CD4-positive, alpha-beta memory T cell (primary cell): Measurements from ENCODE around the gene G6PC3. TPM values are rescaled to one million over a fixed set of nuclear protein-coding genes. Genes with fewer than 3 reads are reported as not detected.
A peak's percentile ranks its signal among the peaks of the same experiment; 100 is the strongest.
"Not testable (repeated sequence)": the region's sequence is repeated elsewhere in the genome, so short reads cannot be mapped to it uniquely, and the experiment has no call there.

ENCODE experiments used
- CTCF ChIA-PET: fragments of 350-600 bp; sonication (Branson Sonifier 250); formaldehyde crosslinking; loops from one replicate; lab custom pipeline; 2021; ENCODE audit warnings: inconsistent platforms; ENCODE audit not compliant: partially characterized antibody; lab: Charles Lee
- POLR2A ChIA-PET: fragments of 350-600 bp; sonication (Branson Sonifier 250); formaldehyde crosslinking; loops from one replicate; lab custom pipeline; 2021; ENCODE audit not compliant: partially characterized antibody; lab: Charles Lee
- DNase-seq, 5 donors: peaks; one replicate each; pipeline versions ENCODE4 v3.0.0 to v3.0.0-alpha.2; 2020 to 2022; ENCODE audit warnings: mixed read lengths in 1 of 5
- H3K27ac ChIP-seq: one replicate; pipeline ENCODE4 v1.7.0; 2013; ENCODE audit warnings: low read depth, low read length
- H3K27me3 ChIP-seq: 2 replicates; pipeline ENCODE4 v1.7.0; 2013; ENCODE audit warnings: mild to moderate bottlenecking, low read length, moderate library complexity; ENCODE audit not compliant: insufficient read depth
- H3K36me3 ChIP-seq: 2 replicates; pipeline ENCODE4 v1.7.0; 2013; ENCODE audit warnings: mild to moderate bottlenecking, low read length, moderate library complexity; ENCODE audit not compliant: insufficient read depth
- H3K4me1 ChIP-seq: 2 replicates; pipeline ENCODE4 v1.7.0; 2013; ENCODE audit warnings: mild to moderate bottlenecking, low read length, moderate library complexity; ENCODE audit not compliant: insufficient read depth
- H3K4me3 ChIP-seq, 2 donors: one replicate each; pipeline ENCODE4 v1.7.0; 2013; ENCODE audit warnings: low read length in 2 of 2, mild to moderate bottlenecking in 1 of 2
- H3K9me3 ChIP-seq, 2 donors: one replicate each; pipeline ENCODE4 v1.7.0; 2013; ENCODE audit warnings: low read length in 2 of 2, control low read depth in 1 of 2; ENCODE audit not compliant: control insufficient read depth in 1 of 2
- H3K27ac Mint-ChIP-seq, 7 donors: one replicate each; pipeline ENCODE4 v1.8.0; 2020 to 2021; ENCODE audit warnings: mixed read lengths in 7 of 7, mild to moderate bottlenecking in 6 of 7, inconsistent platforms in 3 of 7, moderate library complexity in 3 of 7
- H3K27me3 Mint-ChIP-seq, 2 donors: one replicate each; pipeline ENCODE4 v1.8.0; 2020 to 2021; ENCODE audit warnings: mixed read lengths in 2 of 2
- H3K36me3 Mint-ChIP-seq, 2 donors: one replicate each; pipeline ENCODE4 v1.8.0; 2020 to 2021; ENCODE audit warnings: mixed read lengths in 2 of 2, inconsistent platforms in 1 of 2, mild to moderate bottlenecking in 1 of 2
- H3K4me1 Mint-ChIP-seq, 4 donors: one replicate each; pipeline ENCODE4 v1.8.0; 2020 to 2021; ENCODE audit warnings: mixed read lengths in 4 of 4, mild to moderate bottlenecking in 1 of 4
- H3K4me3 Mint-ChIP-seq, 8 donors: one replicate each; pipeline ENCODE4 v1.8.0; 2020 to 2021; ENCODE audit warnings: mixed read lengths in 8 of 8, mild to moderate bottlenecking in 7 of 8, moderate library complexity in 6 of 8, inconsistent platforms in 3 of 8
- H3K9me3 Mint-ChIP-seq, 8 donors: one replicate each; pipeline ENCODE4 v1.8.0; 2020 to 2021; ENCODE audit warnings: mixed read lengths in 8 of 8, mild to moderate bottlenecking in 5 of 8, inconsistent platforms in 3 of 8, moderate library complexity in 1 of 8
- intact Hi-C: fragments of 100-400 bp; cut with micrococcal nuclease; formaldehyde crosslinking; loops from one replicate; pipeline ENCODE4 v1.15.1; 2023
- polyA plus RNA-seq, 2 donors: library from polyadenylated mRNA; unstranded; fragments of 300-500 nt; fragmentation: Illumina TruSeq; gene quantifications; one replicate each; pipeline ENCODE4 v1.2.3, GENCODE V29; 2021
- total RNA-seq, 2 experiments: library from RNA; stranded (reverse); gene quantifications; one replicate each; pipeline ENCODE4 v1.2.3, GENCODE V29; 2021

The G6PC3 gene
- total and polyA plus RNA-seq, 4 experiments from 2014 or later, result 10.6 to 17.9 (median 13.7) TPM

- H3K4me3 Mint-ChIP-seq, result no peak overlapping the region
- ChIA-PET POLR2A (interaction anchor here (1.2 kb wide), 1 partner anchor 21 kb away, joined by 3 read pairs; no protein-coding TSS in a partner anchor), CTCF (interaction anchor here (0.7 to 2.3 kb wide), 3 partner anchors 11 to 86 kb away, joined by 5 to 8 read pairs (median 7); no protein-coding TSS in a partner anchor)
- peaks cover 25 to 28% of the 10 kb centered on the region in 2 donors for H3K36me3 Mint-ChIP-seq
- Histone ChIP-seq H3K36me3 (no peaks in the 10 kb centered on the region), H3K4me3 (no peak overlapping the region), H3K9me3 (no peaks in the 10 kb centered on the region), H3K27ac (no peak overlapping the region), H3K27me3 (no peaks in the 10 kb centered on the region), H3K4me1 (peaks cover 6% of the 10 kb centered on the region)
- H3K4me1 Mint-ChIP-seq, result peaks cover 5 to 14% (median 9%) of the 10 kb centered on the region in 4 donors
- H3K27ac Mint-ChIP-seq, result peak overlapping the region in 4 of 7 donors; percentile 15 to 80 (median 40)
- H3K9me3 Mint-ChIP-seq, result no peaks in the 10 kb centered on the region
- DNase-seq, result no peak
- intact Hi-C loops, result no loop called here
- no peaks in the 10 kb centered on the region for H3K27me3 Mint-ChIP-seq
These were observed 40.8 kb upstream of the G6PC3 start for GRCh38 chr17:44029736-44030135.

GRCh38 chr17:44030482-44030881 lies 40.1 kb upstream of the G6PC3 start:
- no peaks in the 10 kb centered on the region for H3K36me3 ChIP-seq
- Mint-ChIP-seq H3K4me1 (peaks cover 5 to 14% (median 9%) of the 10 kb centered on the region in 4 donors), H3K4me3 (no peak overlapping the region), H3K36me3 (peaks cover 25 to 28% of the 10 kb centered on the region in 2 donors), H3K27ac (peak overlapping the region in 1 of 7 donors; percentile 25), H3K27me3 (no peaks in the 10 kb centered on the region), H3K9me3 (no peaks in the 10 kb centered on the region)
- no peak for DNase-seq
- ChIA-PET CTCF (interaction anchor here (1.0 kb wide), 1 partner anchor 11 kb away, joined by 5 read pairs; no protein-coding TSS in a partner anchor), POLR2A (interaction anchor here (1.2 kb wide), 1 partner anchor 22 kb away, joined by 3 read pairs; no protein-coding TSS in a partner anchor)
- H3K27ac ChIP-seq, result no peak overlapping the region
- peaks cover 6% of the 10 kb centered on the region for H3K4me1 ChIP-seq
- H3K9me3 ChIP-seq, result no peaks in the 10 kb centered on the region
- H3K4me3 ChIP-seq, result no peak overlapping the region
- H3K27me3 ChIP-seq, result no peaks in the 10 kb centered on the region
- intact Hi-C loops, result no loop called here

GRCh38 chr17:44033861-44034408 lies 36.6 kb upstream of the G6PC3 start:
- Mint-ChIP-seq H3K4me1 (peaks cover 5 to 14% (median 9%) of the 10 kb centered on the region in 4 donors), H3K36me3 (peaks cover 32 to 52% of the 10 kb centered on the region in 2 donors), H3K27ac (peak overlapping the region in 4 of 7 donors; percentile 54 to 91 (median 70)), H3K27me3 (no peaks in the 10 kb centered on the region), H3K9me3 (no peaks in the 10 kb centered on the region), H3K4me3 (peak overlapping the region in 2 of 8 donors; percentile 11 to 23)
- ChIA-PET CTCF (interaction anchor here (0.6 to 1.5 kb wide), 2 partner anchors 10 to 90 kb away, joined by 3 to 6 read pairs; no protein-coding TSS in a partner anchor), POLR2A (no interaction called here)
- Histone ChIP-seq H3K27me3 (no peaks in the 10 kb centered on the region), H3K9me3 (no peaks in the 10 kb centered on the region), H3K4me1 (peaks cover 6% of the 10 kb centered on the region), H3K36me3 (peaks cover 24% of the 10 kb centered on the region), H3K27ac (no peak overlapping the region), H3K4me3 (no peak overlapping the region)
- intact Hi-C loops, result no loop called here
- DNase-seq, result no peak

- intact Hi-C loops, H3K27me3 ChIP-seq, H3K27ac ChIP-seq, DNase-seq, H3K27me3 Mint-ChIP-seq, H3K9me3 ChIP-seq, POLR2A ChIA-PET, CTCF ChIA-PET, H3K4me3 ChIP-seq, H3K27ac Mint-ChIP-seq, H3K4me1 ChIP-seq, H3K4me3 Mint-ChIP-seq, H3K9me3 Mint-ChIP-seq: not testable (repeated sequence)
- Mint-ChIP-seq H3K4me1 (peaks cover 1 to 11% (median 8%) of the 10 kb centered on the region in 4 donors), H3K36me3 (peaks cover 30 to 50% of the 10 kb centered on the region in 2 donors)
- H3K36me3 ChIP-seq, result peaks cover 27% of the 10 kb centered on the region
These were observed 35.8 kb upstream of the G6PC3 start for GRCh38 chr17:44034688-44035087.

- H3K27me3 Mint-ChIP-seq, result no peaks in the 10 kb centered on the region
- H3K4me1 Mint-ChIP-seq, result peaks cover 10 to 23% (median 18%) of the 10 kb centered on the region in 4 donors
- POLR2A ChIA-PET, result no interaction called here
- no peak overlapping the region for H3K4me3 Mint-ChIP-seq
- Histone ChIP-seq H3K4me3 (no peak overlapping the region), H3K9me3 (no peaks in the 10 kb centered on the region), H3K4me1 (peaks cover 14% of the 10 kb centered on the region), H3K36me3 (peaks cover 32% of the 10 kb centered on the region), H3K27ac (no peak overlapping the region), H3K27me3 (no peaks in the 10 kb centered on the region)
- CTCF ChIA-PET, result no interaction called here
- no peaks in the 10 kb centered on the region for H3K9me3 Mint-ChIP-seq
- intact Hi-C loops, result no loop called here
- H3K36me3 Mint-ChIP-seq, result peaks cover 34 to 51% of the 10 kb centered on the region in 2 donors
- no peak overlapping the region for H3K27ac Mint-ChIP-seq
- DNase-seq, result no peak
These were observed 33.1 kb upstream of the G6PC3 start for GRCh38 chr17:44037471-44037870.

GRCh38 chr17:44038604-44039011 lies 31.9 kb upstream of the G6PC3 start:
- Mint-ChIP-seq H3K27ac (no peak overlapping the region), H3K36me3 (peaks cover 29 to 48% of the 10 kb centered on the region in 2 donors), H3K9me3 (no peaks in the 10 kb centered on the region), H3K27me3 (no peaks in the 10 kb centered on the region), H3K4me1 (peaks cover 9 to 21% (median 17%) of the 10 kb centered on the region in 4 donors), H3K4me3 (no peak overlapping the region)
- intact Hi-C loops, result no loop called here
- peaks cover 32% of the 10 kb centered on the region for H3K36me3 ChIP-seq
- no peaks in the 10 kb centered on the region for H3K27me3 ChIP-seq
- ChIA-PET POLR2A (no interaction called here), CTCF (interaction anchor here (5.5 to 7.9 kb wide), 2 partner anchors 94 to 160 kb away, joined by 33 to 120 read pairs; partner anchors contain the start of gene PPY)
- peaks cover 14% of the 10 kb centered on the region for H3K4me1 ChIP-seq
- no peaks in the 10 kb centered on the region for H3K9me3 ChIP-seq
- H3K27ac ChIP-seq, result no peak overlapping the region
- DNase-seq, result no peak
- H3K4me3 ChIP-seq, result no peak overlapping the region

- peak overlapping the region in 4 of 7 donors; percentile 13 to 47 (median 31) for H3K27ac Mint-ChIP-seq
- H3K4me1 ChIP-seq, result peaks cover 8% of the 10 kb centered on the region
- H3K27ac ChIP-seq, result no peak overlapping the region
- peak overlapping the region in 1 of 8 donors; percentile 15 for H3K4me3 Mint-ChIP-seq
- ChIA-PET POLR2A (no interaction called here), CTCF (interaction anchor here (1.0 to 7.9 kb wide), 5 partner anchors 10 to 161 kb away, joined by 4 to 120 read pairs (median 6); partner anchors contain the start of gene PPY)
- H3K9me3 ChIP-seq, result no peaks in the 10 kb centered on the region
- peaks cover 9 to 12% (median 11%) of the 10 kb centered on the region in 4 donors for H3K4me1 Mint-ChIP-seq
- DNase-seq, result no peak
- H3K27me3 Mint-ChIP-seq, result no peaks in the 10 kb centered on the region
- H3K4me3 ChIP-seq, result no peak overlapping the region
- no peaks in the 10 kb centered on the region for H3K9me3 Mint-ChIP-seq
- peaks cover 25 to 49% of the 10 kb centered on the region in 2 donors for H3K36me3 Mint-ChIP-seq
- H3K36me3 ChIP-seq, result peaks cover 36% of the 10 kb centered on the region
- H3K27me3 ChIP-seq, result no peaks in the 10 kb centered on the region
- intact Hi-C loops, result no loop called here
These were observed 30.5 kb upstream of the G6PC3 start for GRCh38 chr17:44039829-44040635.
